Activated naive CD4-positive, alpha-beta T cell treated with anti-CD3 and anti-CD28 coated beads for 36 hours (primary cell): ENCODE results near the gene CAPN8. TPM values are rescaled to one million over a fixed set of nuclear protein-coding genes. Genes with fewer than 3 reads are reported as not detected.
A peak's percentile ranks its signal among the peaks of the same experiment; 100 is the strongest.

ENCODE experiments used
- CTCF ChIA-PET: fragments of 350-600 bp; sonication (Branson Sonifier 250); formaldehyde crosslinking; loops from one replicate; lab custom pipeline; 2021; ENCODE audit warnings: antibody characterized with exemption; lab: Charles Lee
- DNase-seq: peaks from one replicate; pipeline ENCODE4 v3.0.0-alpha.2; 2020
- H3K27ac Mint-ChIP-seq: one replicate; pipeline ENCODE4 v1.8.0; 2021; ENCODE audit warnings: mild to moderate bottlenecking, mixed read lengths
- H3K27me3 Mint-ChIP-seq: one replicate; pipeline ENCODE4 v1.8.0; 2021; ENCODE audit warnings: low read depth, mixed read lengths
- H3K36me3 Mint-ChIP-seq: one replicate; pipeline ENCODE4 v1.8.0; 2021; ENCODE audit warnings: low read depth, mixed read lengths
- H3K4me1 Mint-ChIP-seq: one replicate; pipeline ENCODE4 v1.8.0; 2021; ENCODE audit warnings: low read depth, mixed read lengths
- H3K4me3 Mint-ChIP-seq: one replicate; pipeline ENCODE4 v1.8.0; 2021; ENCODE audit warnings: mild to moderate bottlenecking, moderate library complexity, mixed read lengths
- H3K9me3 Mint-ChIP-seq: one replicate; pipeline ENCODE4 v1.8.0; 2021; ENCODE audit warnings: mixed read lengths
- intact Hi-C: fragments of 100-400 bp; cut with micrococcal nuclease; formaldehyde crosslinking; loops from one replicate; pipeline ENCODE4 v1.15.1; 2023
- total RNA-seq, 2 experiments: library from RNA; stranded (reverse); gene quantifications; one replicate each; pipeline ENCODE4 v1.2.3, GENCODE V29; 2021

The CAPN8 gene
- total RNA-seq, 2 experiments from 2014 or later, result not detected

DNA sequence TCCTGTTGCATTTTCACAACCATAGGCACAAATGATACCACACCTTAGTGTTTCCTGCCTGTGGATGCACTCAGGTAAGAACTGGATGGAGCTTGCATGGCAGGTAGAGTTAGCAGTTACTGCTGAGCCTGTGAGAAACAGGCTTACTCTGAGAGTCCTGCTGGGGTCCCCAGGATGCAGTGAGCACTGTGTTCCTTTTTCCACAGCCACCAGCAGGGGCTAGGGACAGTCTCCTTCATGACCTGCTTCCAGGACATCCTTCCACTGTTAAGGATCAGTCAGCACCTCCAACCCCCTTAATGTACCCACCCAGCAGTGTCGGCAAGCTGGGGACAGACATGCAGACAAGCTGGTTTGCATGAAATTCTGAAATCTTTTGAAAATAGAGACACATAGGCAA, 16.3 kb downstream of the CAPN8 start:
- intact Hi-C loops, result no loop called here
- H3K27ac Mint-ChIP-seq, result no peak overlapping the region
- no peak for DNase-seq
- no peaks in the 10 kb centered on the region for H3K9me3 Mint-ChIP-seq
- no peaks in the 10 kb centered on the region for H3K27me3 Mint-ChIP-seq
- no peaks in the 10 kb centered on the region for H3K4me1 Mint-ChIP-seq
- H3K4me3 Mint-ChIP-seq, result no peak overlapping the region
- H3K36me3 Mint-ChIP-seq, result no peaks in the 10 kb centered on the region
- CTCF ChIA-PET, result interaction anchor here (0.6 kb wide), 1 partner anchor 37 kb away, joined by 4 read pairs; no protein-coding TSS in a partner anchor

- intact Hi-C loops, result no loop called here
- H3K36me3 Mint-ChIP-seq, result no peaks in the 10 kb centered on the region
- no peaks in the 10 kb centered on the region for H3K27me3 Mint-ChIP-seq
- H3K4me3 Mint-ChIP-seq, result no peak overlapping the region
- no peaks in the 10 kb centered on the region for H3K9me3 Mint-ChIP-seq
- DNase-seq, result no peak
- H3K27ac Mint-ChIP-seq, result no peak overlapping the region
- no peaks in the 10 kb centered on the region for H3K4me1 Mint-ChIP-seq
- CTCF ChIA-PET, result no interaction called here
Measured at GRCh38 chr1:223647249-223647648, 18.3 kb downstream of the CAPN8 start.

- no peaks in the 10 kb centered on the region for H3K4me1 Mint-ChIP-seq
- no peak for DNase-seq
- H3K36me3 Mint-ChIP-seq, result no peaks in the 10 kb centered on the region
- peaks cover 7% of the 10 kb centered on the region for H3K9me3 Mint-ChIP-seq
- no peak overlapping the region for H3K27ac Mint-ChIP-seq
- CTCF ChIA-PET, result no interaction called here
- intact Hi-C loops, result no loop called here
- H3K27me3 Mint-ChIP-seq, result no peaks in the 10 kb centered on the region
- H3K4me3 Mint-ChIP-seq, result no peak overlapping the region
Measured at GRCh38 chr1:223645903-223646302, 19.6 kb downstream of the CAPN8 start.

GRCh38 chr1:223642237-223642636, 23.3 kb downstream of the CAPN8 start:
- intact Hi-C loops, result no loop called here
- peaks cover 4% of the 10 kb centered on the region for H3K36me3 Mint-ChIP-seq
- DNase-seq, result no peak
- peaks cover 6% of the 10 kb centered on the region for H3K4me1 Mint-ChIP-seq
- H3K9me3 Mint-ChIP-seq, result peaks cover 21% of the 10 kb centered on the region
- H3K27ac Mint-ChIP-seq, result no peak overlapping the region
- CTCF ChIA-PET, result interaction anchor here (0.9 kb wide), 1 partner anchor 14 kb away, joined by 4 read pairs; no protein-coding TSS in a partner anchor
- no peaks in the 10 kb centered on the region for H3K27me3 Mint-ChIP-seq
- no peak overlapping the region for H3K4me3 Mint-ChIP-seq

DNA sequence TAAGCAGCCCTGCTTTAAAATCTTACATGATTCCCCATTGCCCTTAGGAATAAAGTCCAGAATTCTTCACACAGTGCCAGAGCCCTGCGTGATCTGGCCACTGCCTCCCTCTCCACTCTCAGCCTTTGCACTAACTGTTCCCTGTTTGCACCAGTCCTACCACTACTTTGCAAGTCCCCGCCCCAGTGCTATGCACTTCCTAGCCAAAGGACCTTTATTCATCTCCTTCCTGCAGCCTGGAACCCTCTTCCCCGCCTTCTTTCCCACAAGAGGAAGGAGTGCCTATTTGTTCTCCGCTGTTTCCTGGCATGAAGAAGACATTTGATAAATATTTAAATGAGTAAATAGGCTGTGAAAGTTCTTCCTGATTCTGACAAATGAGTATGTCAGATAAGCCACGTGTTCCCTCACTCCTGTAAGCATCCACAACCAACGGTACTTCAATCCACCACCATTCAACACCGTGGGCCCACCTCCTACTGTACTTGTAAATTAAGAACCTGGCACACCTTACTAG, 23.9 kb downstream of the CAPN8 start:
- Mint-ChIP-seq H3K27me3 (no peaks in the 10 kb centered on the region), H3K9me3 (peaks cover 21% of the 10 kb centered on the region), H3K27ac (no peak overlapping the region), H3K4me3 (no peak overlapping the region), H3K4me1 (peaks cover 6% of the 10 kb centered on the region), H3K36me3 (peaks cover 4% of the 10 kb centered on the region)
- CTCF ChIA-PET, result no interaction called here
- DNase-seq, result no peak
- intact Hi-C loops, result no loop called here

DNA sequence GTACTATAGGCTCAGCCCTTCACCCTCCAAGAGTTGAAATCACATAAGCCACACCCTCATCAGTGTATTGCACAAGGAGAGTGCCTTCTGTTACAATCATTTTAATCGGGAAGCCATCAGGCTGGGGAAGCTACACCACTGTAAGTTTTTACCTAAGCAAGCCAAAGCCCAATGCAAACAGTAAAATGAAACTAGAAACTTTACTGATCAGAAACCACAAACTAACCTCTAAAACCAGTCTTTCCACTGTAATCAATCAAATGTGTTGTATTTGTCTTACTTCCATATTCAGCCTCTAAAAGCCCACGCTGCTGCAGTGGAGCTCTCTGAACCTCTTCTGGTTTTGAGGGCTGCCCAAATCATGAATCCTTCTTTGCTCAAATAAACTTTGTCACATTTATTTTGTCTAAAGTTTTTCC, 26.2 kb downstream of the CAPN8 start:
- H3K27me3 Mint-ChIP-seq, result no peaks in the 10 kb centered on the region
- peaks cover 4% of the 10 kb centered on the region for H3K36me3 Mint-ChIP-seq
- no peak overlapping the region for H3K27ac Mint-ChIP-seq
- CTCF ChIA-PET, result interaction anchor here (1.1 to 1.2 kb wide), 2 partner anchors 11 to 506 kb away, joined by 3 to 6 read pairs; no protein-coding TSS in a partner anchor
- peaks cover 6% of the 10 kb centered on the region for H3K4me1 Mint-ChIP-seq
- H3K4me3 Mint-ChIP-seq, result no peak overlapping the region
- DNase-seq, result no peak
- H3K9me3 Mint-ChIP-seq, result peaks cover 21% of the 10 kb centered on the region
- intact Hi-C loops, result no loop called here

DNA sequence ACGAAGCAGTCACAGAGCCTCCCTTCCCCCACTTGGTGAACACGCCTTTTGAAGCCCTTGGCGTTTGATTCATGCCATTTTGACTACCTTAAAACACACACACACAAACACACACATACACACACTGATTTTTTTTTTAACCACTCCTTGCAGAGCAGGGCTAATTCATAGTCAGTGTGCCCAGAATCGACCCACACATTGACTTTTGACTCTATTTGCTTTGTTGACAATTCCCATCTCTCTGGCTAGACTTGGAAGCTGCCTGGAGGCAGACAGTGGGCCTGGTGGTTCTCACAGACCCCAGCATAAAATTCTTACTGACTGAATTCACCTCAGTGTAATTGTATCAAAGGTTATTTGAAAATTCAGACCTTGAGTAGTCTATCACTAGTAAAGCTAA, 30.3 kb downstream of the CAPN8 start:
- Mint-ChIP-seq H3K4me1 (peaks cover 6% of the 10 kb centered on the region), H3K27ac (no peak overlapping the region), H3K27me3 (peaks cover 2% of the 10 kb centered on the region), H3K36me3 (peaks cover 2% of the 10 kb centered on the region), H3K9me3 (peaks cover 13% of the 10 kb centered on the region), H3K4me3 (no peak overlapping the region)
- no peak for DNase-seq
- CTCF ChIA-PET, result interaction anchor here (0.7 kb wide), 1 partner anchor 48 kb away, joined by 4 read pairs; no protein-coding TSS in a partner anchor
- intact Hi-C loops, result no loop called here

DNA sequence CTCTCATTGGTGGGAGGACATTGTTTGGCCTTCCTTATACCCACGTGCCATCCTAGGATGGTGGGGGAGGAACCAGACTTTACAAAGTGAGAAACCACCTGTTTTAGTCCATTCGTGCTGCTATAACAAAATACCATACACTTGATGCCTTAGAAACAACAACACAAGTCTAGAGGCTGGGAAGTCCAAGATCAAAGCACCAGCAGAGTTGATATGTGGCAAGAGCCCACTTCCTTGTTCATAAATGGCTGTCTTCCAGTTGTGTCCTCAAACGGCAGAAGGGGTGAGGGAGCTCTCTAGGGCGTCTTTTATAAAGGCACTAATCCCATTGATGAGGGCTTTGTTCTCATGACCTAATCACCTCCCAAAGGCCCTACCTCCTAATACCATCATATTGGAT, 31.1 kb downstream of the CAPN8 start:
- Mint-ChIP-seq H3K4me3 (no peak overlapping the region), H3K4me1 (peaks cover under 1% of the 10 kb centered on the region), H3K9me3 (peaks cover 6% of the 10 kb centered on the region), H3K27me3 (peaks cover 2% of the 10 kb centered on the region), H3K27ac (no peak overlapping the region), H3K36me3 (no peaks in the 10 kb centered on the region)
- intact Hi-C loops, result no loop called here
- CTCF ChIA-PET, result interaction anchor here (0.7 kb wide), 1 partner anchor 49 kb away, joined by 4 read pairs; no protein-coding TSS in a partner anchor
- no peak for DNase-seq

- intact Hi-C loops, result no loop called here
- Mint-ChIP-seq H3K4me1 (no peaks in the 10 kb centered on the region), H3K27me3 (peaks cover 2% of the 10 kb centered on the region), H3K9me3 (peaks cover 6% of the 10 kb centered on the region), H3K4me3 (no peak overlapping the region), H3K36me3 (no peaks in the 10 kb centered on the region), H3K27ac (no peak overlapping the region)
- no peak for DNase-seq
- CTCF ChIA-PET, result interaction anchor here (0.5 to 5.2 kb wide), 4 partner anchors 19 to 1977 kb away, joined by 3 to 17 read pairs (median 6); no protein-coding TSS in a partner anchor
Measured at GRCh38 chr1:223631956-223632355, 33.5 kb downstream of the CAPN8 start.

DNA sequence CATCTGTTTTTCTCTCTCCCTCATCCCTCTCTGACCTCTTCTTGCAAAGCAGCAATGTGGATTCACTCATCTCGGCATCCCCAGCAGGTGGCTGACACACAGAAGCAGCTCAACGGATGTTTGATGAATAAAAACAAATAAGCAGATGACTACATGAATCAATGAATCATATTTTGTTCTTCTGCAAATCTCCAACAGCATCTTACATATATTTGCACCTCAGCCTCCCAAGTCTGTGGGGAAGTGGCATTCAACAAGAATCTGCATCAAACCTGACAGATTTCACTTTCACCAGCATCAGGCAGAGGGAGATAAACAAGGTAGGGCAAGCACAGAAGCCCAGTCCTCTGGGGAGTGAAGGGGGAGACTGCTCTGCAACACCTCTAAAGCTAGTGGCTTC, 34.0 kb downstream of the CAPN8 start:
- H3K27me3 Mint-ChIP-seq, result peaks cover 2% of the 10 kb centered on the region

DNA sequence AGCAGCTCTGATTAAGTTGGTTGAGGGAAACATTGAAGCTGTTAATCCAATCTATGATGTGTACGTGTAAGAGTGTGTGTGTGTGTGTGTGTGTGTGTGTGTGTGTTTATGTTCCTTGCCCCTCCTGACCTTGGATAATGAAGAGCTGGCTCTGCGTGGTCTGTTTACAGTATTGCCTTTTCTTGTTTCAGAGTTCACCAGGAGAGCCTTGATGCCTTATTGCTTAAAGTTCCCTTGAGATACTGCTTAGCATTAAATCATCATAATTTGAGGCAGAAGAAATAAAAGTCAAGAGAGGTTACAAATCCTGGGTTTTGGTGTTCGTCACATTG, 36.4 kb downstream of the CAPN8 start:
- CTCF ChIA-PET, result interaction anchor here (0.6 to 5.2 kb wide), 13 partner anchors 10 to 890 kb away, joined by 3 to 17 read pairs (median 4); no protein-coding TSS in a partner anchor
- peaks cover 2% of the 10 kb centered on the region for H3K27me3 Mint-ChIP-seq

More for the DNA sequence above, 34.0 kb downstream of the CAPN8 start:
- Mint-ChIP-seq H3K36me3 (no peaks in the 10 kb centered on the region), H3K9me3 (peaks cover 6% of the 10 kb centered on the region), H3K4me1 (no peaks in the 10 kb centered on the region), H3K4me3 (no peak overlapping the region), H3K27ac (no peak overlapping the region)
- intact Hi-C loops, result no loop called here
- DNase-seq, result peak; percentile 10
- CTCF ChIA-PET, result interaction anchor here (0.8 to 5.2 kb wide), 4 partner anchors 18 to 497 kb away, joined by 3 to 17 read pairs (median 5); no protein-coding TSS in a partner anchor

GRCh38 chr1:223628233-223629125, 37.0 kb downstream of the CAPN8 start:
- Mint-ChIP-seq H3K27ac (no peak overlapping the region), H3K4me3 (no peak overlapping the region), H3K9me3 (no peaks in the 10 kb centered on the region), H3K36me3 (no peaks in the 10 kb centered on the region), H3K4me1 (no peaks in the 10 kb centered on the region), H3K27me3 (peaks cover 2% of the 10 kb centered on the region)
- intact Hi-C loops, result no loop called here
- DNase-seq, result peak; percentile 62
- CTCF ChIA-PET, result interaction anchor here (0.5 to 5.2 kb wide), 19 partner anchors 9 to 498 kb away, joined by 3 to 17 read pairs (median 4); no protein-coding TSS in a partner anchor

More for the DNA sequence above, 36.4 kb downstream of the CAPN8 start:
- Mint-ChIP-seq H3K27ac (no peak overlapping the region), H3K4me1 (no peaks in the 10 kb centered on the region), H3K36me3 (no peaks in the 10 kb centered on the region), H3K9me3 (peaks cover 5% of the 10 kb centered on the region), H3K4me3 (no peak overlapping the region)
- DNase-seq, result no peak
- intact Hi-C loops, result no loop called here
